Measurements from ENCODE around the gene CEACAM19. TPM values are rescaled to one million over a fixed set of nuclear protein-coding genes. Genes with fewer than 3 reads are reported as not detected.

The CEACAM19 gene
- total RNA-seq, 2 experiments from 2014 or later, result not detected

- H3K4me1 ChIP-seq (ENCODE audit: insufficient read depth, low read length, poor library complexity, severe bottlenecking), result no peaks in the 10 kb centered on the region
- no TSS peak for BruUV-seq (replicated peaks)
- intact Hi-C loops (cut with micrococcal nuclease; ENCODE audit: unreplicated experiment), result no loop called here
- TF ChIP-seq, protein P1, sequence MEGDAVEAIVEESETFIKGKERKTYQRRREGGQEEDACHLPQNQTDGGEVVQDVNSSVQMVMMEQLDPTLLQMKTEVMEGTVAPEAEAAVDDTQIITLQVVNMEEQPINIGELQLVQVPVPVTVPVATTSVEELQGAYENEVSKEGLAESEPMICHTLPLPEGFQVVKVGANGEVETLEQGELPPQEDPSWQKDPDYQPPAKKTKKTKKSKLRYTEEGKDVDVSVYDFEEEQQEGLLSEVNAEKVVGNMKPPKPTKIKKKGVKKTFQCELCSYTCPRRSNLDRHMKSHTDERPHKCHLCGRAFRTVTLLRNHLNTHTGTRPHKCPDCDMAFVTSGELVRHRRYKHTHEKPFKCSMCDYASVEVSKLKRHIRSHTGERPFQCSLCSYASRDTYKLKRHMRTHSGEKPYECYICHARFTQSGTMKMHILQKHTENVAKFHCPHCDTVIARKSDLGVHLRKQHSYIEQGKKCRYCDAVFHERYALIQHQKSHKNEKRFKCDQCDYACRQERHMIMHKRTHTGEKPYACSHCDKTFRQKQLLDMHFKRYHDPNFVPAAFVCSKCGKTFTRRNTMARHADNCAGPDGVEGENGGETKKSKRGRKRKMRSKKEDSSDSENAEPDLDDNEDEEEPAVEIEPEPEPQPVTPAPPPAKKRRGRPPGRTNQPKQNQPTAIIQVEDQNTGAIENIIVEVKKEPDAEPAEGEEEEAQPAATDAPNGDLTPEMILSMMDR (conservative IDR thresholded peaks at IDR 0.05; ENCODE audit: low read length), result no peak
- TF ChIP-seq EZH2phosphoT487 (IDR thresholded peaks at IDR 0.05; ENCODE audit: borderline replicate concordance, low read depth, low read length), result no peak
- no peak overlapping the region for H2AFZ ChIP-seq (ENCODE audit: low read length)
- ChIA-PET CTCF (ENCODE audit: unreplicated experiment) (no interaction called here), POLR2A (no interaction called here)
- H3K36me3 ChIP-seq (ENCODE audit: insufficient read depth, low read length), result no peaks in the 10 kb centered on the region
- H3K79me2 ChIP-seq (ENCODE audit: insufficient read depth, low read depth, low read length), result no peaks in the 10 kb centered on the region
- H3K27ac ChIP-seq (ENCODE audit: low read depth, low read length, poor library complexity, severe bottlenecking), result no peak overlapping the region
- no peak overlapping the region for H3K4me2 ChIP-seq (ENCODE audit: low read length)
- no peaks in the 10 kb centered on the region for H3K9me2 ChIP-seq (ENCODE audit: insufficient read depth, low read length)
- no peaks in the 10 kb centered on the region for H4K20me1 ChIP-seq (ENCODE audit: insufficient read depth, low read length)
- H3K4me3 ChIP-seq (ENCODE audit: low read depth, low read length, poor library complexity, severe bottlenecking), result no peak overlapping the region
- DNase-seq (ENCODE audit: low spot score), result no peak
- H3K9me3 ChIP-seq (ENCODE audit: low read length), result no peaks in the 10 kb centered on the region
Measured at GRCh38 chr19:44673510-44673909, 2.2 kb downstream of the CEACAM19 start.

GRCh38 chr19:44675521-44675920 lies 4.2 kb downstream of the CEACAM19 start:
- no peaks in the 10 kb centered on the region for H3K9me3 ChIP-seq (ENCODE audit: low read length)
- no TSS peak for BruUV-seq (replicated peaks)
- H3K4me1 ChIP-seq (ENCODE audit: insufficient read depth, low read length, poor library complexity, severe bottlenecking), result no peaks in the 10 kb centered on the region
- no peaks in the 10 kb centered on the region for H3K9me2 ChIP-seq (ENCODE audit: insufficient read depth, low read length)
- no peak for TF ChIP-seq EZH2phosphoT487 (IDR thresholded peaks at IDR 0.05; ENCODE audit: borderline replicate concordance, low read depth, low read length)
- TF ChIP-seq, protein P1 (conservative IDR thresholded peaks at IDR 0.05; ENCODE audit: low read length), result no peak
- H4K20me1 ChIP-seq (ENCODE audit: insufficient read depth, low read length), result no peaks in the 10 kb centered on the region
- H3K4me2 ChIP-seq (ENCODE audit: low read length), result no peak overlapping the region
- no peaks in the 10 kb centered on the region for H3K79me2 ChIP-seq (ENCODE audit: insufficient read depth, low read depth, low read length)
- POLR2A ChIA-PET, result no interaction called here
- CTCF ChIA-PET (ENCODE audit: unreplicated experiment), result no interaction called here
- H3K4me3 ChIP-seq (ENCODE audit: low read depth, low read length, poor library complexity, severe bottlenecking), result no peak overlapping the region
- DNase-seq (ENCODE audit: low spot score), result no peak
- no peaks in the 10 kb centered on the region for H3K36me3 ChIP-seq (ENCODE audit: insufficient read depth, low read length)
- no peak overlapping the region for H2AFZ ChIP-seq (ENCODE audit: low read length)
- no peak overlapping the region for H3K27ac ChIP-seq (ENCODE audit: low read depth, low read length, poor library complexity, severe bottlenecking)
- intact Hi-C loops (cut with micrococcal nuclease; ENCODE audit: unreplicated experiment), result no loop called here

GRCh38 chr19:44677019-44677811 lies 5.9 kb downstream of the CEACAM19 start:
- Histone ChIP-seq H3K27ac (ENCODE audit: low read depth, low read length, poor library complexity, severe bottlenecking) (no peak overlapping the region), H3K4me3 (ENCODE audit: low read depth, low read length, poor library complexity, severe bottlenecking) (no peak overlapping the region), H3K4me2 (ENCODE audit: low read length) (no peak overlapping the region), H2AFZ (ENCODE audit: low read length) (peak overlapping the region; percentile 75), H4K20me1 (ENCODE audit: insufficient read depth, low read length) (no peaks in the 10 kb centered on the region), H3K36me3 (ENCODE audit: insufficient read depth, low read length) (no peaks in the 10 kb centered on the region), H3K4me1 (ENCODE audit: insufficient read depth, low read length, poor library complexity, severe bottlenecking) (no peaks in the 10 kb centered on the region), H3K9me2 (ENCODE audit: insufficient read depth, low read length) (no peaks in the 10 kb centered on the region), H3K79me2 (ENCODE audit: insufficient read depth, low read depth, low read length) (no peaks in the 10 kb centered on the region), H3K9me3 (ENCODE audit: low read length) (no peaks in the 10 kb centered on the region)
- DNase-seq (ENCODE audit: low spot score), result peak; percentile 30
- intact Hi-C loops (cut with micrococcal nuclease; ENCODE audit: unreplicated experiment), result no loop called here
- BruUV-seq (replicated peaks), result no TSS peak
- CTCF ChIA-PET (ENCODE audit: unreplicated experiment), result no interaction called here
- TF ChIP-seq, protein P1 (conservative IDR thresholded peaks at IDR 0.05; ENCODE audit: low read length), result no peak
- TF ChIP-seq EZH2phosphoT487 (IDR thresholded peaks at IDR 0.05; ENCODE audit: borderline replicate concordance, low read depth, low read length), result no peak
- POLR2A ChIA-PET, result no interaction called here
